Chondrocyte (in vitro differentiated cells): ENCODE results near the gene CASK. TPM values are rescaled to one million over a fixed set of nuclear protein-coding genes. Genes with fewer than 3 reads are reported as not detected.

ENCODE experiments used
- DNase-seq: peaks from one replicate; pipeline ENCODE4 v3.0.0; 2021; ENCODE audit warnings: mixed read lengths, low spot score
- H3K27ac Mint-ChIP-seq: one replicate; pipeline ENCODE4 v1.8.0; 2021; ENCODE audit warnings: mild to moderate bottlenecking, moderate library complexity, mixed read lengths; ENCODE audit not compliant: unreplicated experiment
- H3K27me3 Mint-ChIP-seq: 2 replicates; pipeline ENCODE4 v1.8.0; 2021; ENCODE audit warnings: low read depth, mixed read lengths
- H3K36me3 Mint-ChIP-seq: 2 replicates; pipeline ENCODE4 v1.8.0; 2021; ENCODE audit warnings: low read depth, mixed read lengths
- H3K4me1 Mint-ChIP-seq: 2 replicates; pipeline ENCODE4 v1.8.0; 2021; ENCODE audit warnings: low read depth, mild to moderate bottlenecking, mixed read lengths
- H3K4me3 Mint-ChIP-seq: one replicate; pipeline ENCODE4 v1.8.0; 2021; ENCODE audit warnings: mild to moderate bottlenecking, moderate library complexity, mixed read lengths; ENCODE audit not compliant: unreplicated experiment
- H3K9me3 Mint-ChIP-seq: 2 replicates; pipeline ENCODE4 v1.8.0; 2021; ENCODE audit warnings: low read depth, mixed read lengths
- total RNA-seq: library from RNA; stranded (reverse); gene quantifications from 3 replicates; pipeline ENCODE4 v1.2.1, GENCODE V29; 2021
- TF ChIP-seq, protein P1 (sequence below): fragments of 200-600 bp; sonication (generic); IDR thresholded peaks from 2 replicates; pipeline ENCODE4 v1.5.0; 2021; ENCODE audit warnings: antibody characterized with exemption, mild to moderate bottlenecking, moderate library complexity

CASK gene
- total RNA-seq, 1 donor from 2014 or later = 44.9 TPM

GRCh38 chrX:41863343-41864203 is 59.8 kb downstream of the CASK start:
- peaks cover 4% of the 10 kb centered on the region for H3K4me1 Mint-ChIP-seq
- TF ChIP-seq, protein P1, sequence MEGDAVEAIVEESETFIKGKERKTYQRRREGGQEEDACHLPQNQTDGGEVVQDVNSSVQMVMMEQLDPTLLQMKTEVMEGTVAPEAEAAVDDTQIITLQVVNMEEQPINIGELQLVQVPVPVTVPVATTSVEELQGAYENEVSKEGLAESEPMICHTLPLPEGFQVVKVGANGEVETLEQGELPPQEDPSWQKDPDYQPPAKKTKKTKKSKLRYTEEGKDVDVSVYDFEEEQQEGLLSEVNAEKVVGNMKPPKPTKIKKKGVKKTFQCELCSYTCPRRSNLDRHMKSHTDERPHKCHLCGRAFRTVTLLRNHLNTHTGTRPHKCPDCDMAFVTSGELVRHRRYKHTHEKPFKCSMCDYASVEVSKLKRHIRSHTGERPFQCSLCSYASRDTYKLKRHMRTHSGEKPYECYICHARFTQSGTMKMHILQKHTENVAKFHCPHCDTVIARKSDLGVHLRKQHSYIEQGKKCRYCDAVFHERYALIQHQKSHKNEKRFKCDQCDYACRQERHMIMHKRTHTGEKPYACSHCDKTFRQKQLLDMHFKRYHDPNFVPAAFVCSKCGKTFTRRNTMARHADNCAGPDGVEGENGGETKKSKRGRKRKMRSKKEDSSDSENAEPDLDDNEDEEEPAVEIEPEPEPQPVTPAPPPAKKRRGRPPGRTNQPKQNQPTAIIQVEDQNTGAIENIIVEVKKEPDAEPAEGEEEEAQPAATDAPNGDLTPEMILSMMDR = no peak

DNA sequence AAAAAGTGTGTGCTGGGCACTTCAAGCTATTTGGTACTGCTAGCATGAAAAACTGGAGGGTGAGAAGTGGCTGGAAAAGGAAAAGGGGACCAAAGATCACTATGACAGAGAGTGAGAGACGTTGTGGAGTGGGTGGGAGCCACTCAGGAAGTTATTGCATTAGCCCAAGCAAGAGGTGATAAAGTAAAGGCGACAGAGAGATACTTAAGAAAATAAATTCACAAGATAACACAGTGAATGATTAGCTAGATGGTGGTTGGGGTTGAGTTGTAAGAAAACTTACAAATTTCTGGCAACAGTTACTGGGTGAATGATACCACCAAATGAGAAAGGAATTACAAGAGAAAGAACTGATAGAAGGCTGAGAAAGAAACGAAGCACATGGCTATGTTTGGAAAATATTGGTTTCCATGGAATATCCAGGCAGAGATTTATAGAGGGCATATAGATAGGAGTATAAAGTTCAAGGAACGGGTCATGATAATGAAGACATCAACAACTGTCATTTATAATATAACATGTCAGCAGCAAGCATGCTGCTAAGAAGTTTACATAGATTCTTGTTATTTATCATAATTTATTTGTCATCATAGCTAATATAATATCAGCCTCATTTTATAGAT is 60.7 kb downstream of the CASK start:
- no peak overlapping the region for H3K4me3 Mint-ChIP-seq
- peaks cover under 1% of the 10 kb centered on the region for H3K4me1 Mint-ChIP-seq
- H3K27me3 Mint-ChIP-seq = no peaks in the 10 kb centered on the region
- H3K27ac Mint-ChIP-seq = no peak overlapping the region
- H3K9me3 Mint-ChIP-seq = peaks cover 6% of the 10 kb centered on the region
- TF ChIP-seq, protein P1 = no peak
- no peaks in the 10 kb centered on the region for H3K36me3 Mint-ChIP-seq
- no peak for DNase-seq

More at GRCh38 chrX:41863343-41864203, 59.8 kb downstream of the CASK start:
- H3K27ac Mint-ChIP-seq = no peak overlapping the region
- H3K27me3 Mint-ChIP-seq = no peaks in the 10 kb centered on the region
- no peaks in the 10 kb centered on the region for H3K36me3 Mint-ChIP-seq
- no peak overlapping the region for H3K4me3 Mint-ChIP-seq
- no peak for DNase-seq
- H3K9me3 Mint-ChIP-seq = peaks cover 9% of the 10 kb centered on the region

- Mint-ChIP-seq H3K36me3 (no peaks in the 10 kb centered on the region), H3K27me3 (no peaks in the 10 kb centered on the region), H3K9me3 (no peaks in the 10 kb centered on the region)
Measured at GRCh38 chrX:41858161-41858775, 65.1 kb downstream of the CASK start.

GRCh38 chrX:41857670-41858069 is 65.7 kb downstream of the CASK start:
- H3K27me3 Mint-ChIP-seq = no peaks in the 10 kb centered on the region
- no peak overlapping the region for H3K27ac Mint-ChIP-seq
- no peaks in the 10 kb centered on the region for H3K36me3 Mint-ChIP-seq
- no peaks in the 10 kb centered on the region for H3K9me3 Mint-ChIP-seq
- TF ChIP-seq, protein P1 = no peak
- no peaks in the 10 kb centered on the region for H3K4me1 Mint-ChIP-seq
- DNase-seq = no peak
- no peak overlapping the region for H3K4me3 Mint-ChIP-seq

More at GRCh38 chrX:41858161-41858775, 65.1 kb downstream of the CASK start:
- TF ChIP-seq, protein P1 = no peak
- no peaks in the 10 kb centered on the region for H3K4me1 Mint-ChIP-seq
- H3K27ac Mint-ChIP-seq = no peak overlapping the region
- no peak overlapping the region for H3K4me3 Mint-ChIP-seq
- no peak for DNase-seq

DNA sequence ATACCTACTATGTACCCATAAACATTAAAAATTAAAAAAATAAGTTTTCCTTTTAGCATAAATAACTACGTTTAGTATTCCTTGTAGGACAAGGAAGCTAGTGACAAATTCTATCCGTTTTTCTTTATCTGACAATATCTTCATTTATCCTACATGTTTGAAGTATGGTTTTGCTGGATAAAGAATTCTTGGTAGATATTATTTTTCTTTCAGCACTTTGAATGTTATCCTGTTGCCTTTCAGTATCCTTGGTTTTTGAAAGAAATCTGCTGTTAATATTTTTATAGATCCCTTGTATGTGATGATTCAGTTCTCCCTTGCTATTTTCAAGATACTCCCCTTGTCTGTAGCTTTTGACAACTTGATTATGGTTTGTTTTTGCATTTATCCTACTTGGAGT is 76.6 kb downstream of the CASK start:
- Mint-ChIP-seq H3K36me3 (peaks cover 30% of the 10 kb centered on the region), H3K4me1 (no peaks in the 10 kb centered on the region), H3K27me3 (no peaks in the 10 kb centered on the region), H3K9me3 (peaks cover 49% of the 10 kb centered on the region), H3K4me3 (no peak overlapping the region), H3K27ac (no peak overlapping the region)
- no peak for DNase-seq
- TF ChIP-seq, protein P1 = no peak
